HG02885 (cell line): Measurements from ENCODE around the gene ERCC3.
"Not testable (repeated sequence)": the region's sequence is repeated elsewhere in the genome, so short reads cannot be mapped to it uniquely, and the experiment has no call there.

Experiments used
- ATAC-seq: cut with Tn5 transposase; IDR thresholded peaks from one replicate; pipeline ENCODE4 v1.9.1; 2021; ENCODE audit warnings: mild to moderate bottlenecking; ENCODE audit not compliant: unreplicated experiment, poor library complexity

Gene ERCC3

GRCh38 chr2:127280693-127281092 lies 13.3 kb downstream of the ERCC3 start:
- ATAC-seq: no peak

GRCh38 chr2:127279781-127280180 lies 14.2 kb downstream of the ERCC3 start:
- ATAC-seq: no peak

GRCh38 chr2:127278959-127279358 lies 15.0 kb downstream of the ERCC3 start:
- ATAC-seq: no peak

- no peak for ATAC-seq
Observed at GRCh38 chr2:127277028-127277427, 16.9 kb downstream of the ERCC3 start.

- ATAC-seq: no peak
Observed at GRCh38 chr2:127275789-127276188, 18.2 kb downstream of the ERCC3 start.

- ATAC-seq: no peak
Observed at GRCh38 chr2:127275356-127275755, 18.6 kb downstream of the ERCC3 start.

GRCh38 chr2:127270663-127271062 lies 23.3 kb downstream of the ERCC3 start:
- ATAC-seq: no peak

GRCh38 chr2:127261804-127262406 lies 32.0 kb downstream of the ERCC3 start:
- ATAC-seq: no peak

- no peak for ATAC-seq
Observed at GRCh38 chr2:127259355-127259754, 34.6 kb downstream of the ERCC3 start.

- ATAC-seq: no peak
Observed at GRCh38 chr2:127256866-127257265, 37.1 kb downstream of the ERCC3 start.

GRCh38 chr2:127256381-127256780 lies 37.6 kb downstream of the ERCC3 start:
- no peak for ATAC-seq

GRCh38 chr2:127255721-127256120 lies 38.2 kb downstream of the ERCC3 start:
- ATAC-seq: no peak

GRCh38 chr2:127255146-127255545 lies 38.8 kb downstream of the ERCC3 start:
- ATAC-seq: no peak

- no peak for ATAC-seq
Observed at GRCh38 chr2:127254386-127254981, 39.5 kb downstream of the ERCC3 start.

GRCh38 chr2:127241184-127241583 lies 52.8 kb downstream of the ERCC3 start:
- not testable (repeated sequence) for ATAC-seq

GRCh38 chr2:127239395-127239794 lies 54.5 kb downstream of the ERCC3 start:
- ATAC-seq: no peak

GRCh38 chr2:127237768-127238167 lies 56.2 kb downstream of the ERCC3 start:
- ATAC-seq: not testable (repeated sequence)

GRCh38 chr2:127235082-127235702 lies 58.8 kb downstream of the ERCC3 start:
- no peak for ATAC-seq

- ATAC-seq: no peak
Observed at GRCh38 chr2:127233710-127234109, 60.2 kb downstream of the ERCC3 start.

GRCh38 chr2:127231130-127231865 lies 62.6 kb downstream of the ERCC3 start:
- ATAC-seq: no peak

- ATAC-seq: no peak
Observed at GRCh38 chr2:127229555-127229954, 64.4 kb downstream of the ERCC3 start.
